ENCODE results near the gene PPARA.

DNA sequence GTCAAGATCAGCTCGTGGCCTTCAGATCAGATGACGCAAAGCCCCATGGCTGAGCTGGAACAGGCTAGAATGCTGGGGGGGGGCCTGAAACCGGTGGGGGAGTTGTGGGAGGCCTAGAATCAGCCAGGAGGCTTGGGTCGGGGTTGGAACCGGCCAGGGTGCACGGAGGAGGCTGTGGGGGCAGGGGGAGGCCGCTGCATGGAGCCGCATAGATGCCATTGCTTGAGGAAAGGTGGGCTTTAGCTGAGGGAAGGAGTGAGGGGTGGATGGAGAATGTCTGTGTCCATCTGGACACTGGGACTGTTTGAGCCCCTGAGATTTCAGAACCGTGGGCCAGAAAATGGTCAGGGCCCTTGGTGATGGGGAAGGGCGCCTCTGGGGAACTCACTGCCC is 74.6 kb downstream of the PPARA start:
- no peak for TF ChIP-seq EZH2phosphoT487 (IDR thresholded peaks at IDR 0.05; ENCODE audit: insufficient read depth, low read depth)
- no peak for TF ChIP-seq EZH2 (IDR thresholded peaks at IDR 0.05; ENCODE audit: insufficient read depth, poor library complexity, severe bottlenecking)

Measured in GM23248 (cell line).